Stimulated activated CD4-positive, alpha-beta T cell treated with anti-CD3 and anti-CD28 coated beads, Interleukin-1b, Interleukin-23, amount 100 ng/mL, for 1 hour (primary cell): Measurements from ENCODE around the gene TGFBI.
"Not testable (repeated sequence)": the region's sequence is repeated elsewhere in the genome, so short reads cannot be mapped to it uniquely, and the experiment has no call there.

Experiments used
- DNase-seq, 2 donors: peaks; one replicate each; pipeline ENCODE4 v3.0.0-alpha.2; 2020; ENCODE audit warnings: low read depth in 2 of 2

Gene TGFBI

GRCh38 chr5:136045026-136045425 is 16.2 kb downstream of the TGFBI start:
- DNase-seq: not testable (repeated sequence)

GRCh38 chr5:136046246-136046645 is 17.5 kb downstream of the TGFBI start:
- no peak for DNase-seq

GRCh38 chr5:136047858-136048257 is 19.1 kb downstream of the TGFBI start:
- no peak for DNase-seq

- no peak for DNase-seq
These were observed 20.2 kb downstream of the TGFBI start for GRCh38 chr5:136048966-136049365.

GRCh38 chr5:136051486-136052220 is 22.9 kb downstream of the TGFBI start:
- no peak for DNase-seq

GRCh38 chr5:136052692-136053335 is 24.0 kb downstream of the TGFBI start:
- no peak for DNase-seq

GRCh38 chr5:136053336-136054141 is 24.8 kb downstream of the TGFBI start:
- DNase-seq: no peak

- no peak for DNase-seq
These were observed 25.6 kb downstream of the TGFBI start for GRCh38 chr5:136054142-136055019.

GRCh38 chr5:136055612-136056309 is 27.0 kb downstream of the TGFBI start:
- DNase-seq: no peak

- no peak for DNase-seq
These were observed 27.5 kb downstream of the TGFBI start for GRCh38 chr5:136056336-136056735.

GRCh38 chr5:136056771-136057335 is 28.1 kb downstream of the TGFBI start:
- DNase-seq: no peak

- no peak for DNase-seq
These were observed 28.7 kb downstream of the TGFBI start for GRCh38 chr5:136057401-136058038.

- no peak for DNase-seq
These were observed 29.5 kb downstream of the TGFBI start for GRCh38 chr5:136058039-136058971.

GRCh38 chr5:136058972-136059354 is 30.2 kb downstream of the TGFBI start:
- DNase-seq: no peak

GRCh38 chr5:136060963-136061362 is 32.2 kb downstream of the TGFBI start:
- no peak for DNase-seq

GRCh38 chr5:136061630-136062365 is 33.0 kb downstream of the TGFBI start:
- DNase-seq: no peak

GRCh38 chr5:136062366-136063274 is 33.8 kb downstream of the TGFBI start:
- DNase-seq: no peak
